Esophagus squamous epithelium (tissue), 4 donors: ENCODE data around the gene PTPA.

ENCODE experiments used
- POLR2A ChIP-seq, 4 donors: fragments of 450-650 bp; IDR thresholded peaks; one replicate each; pipeline ENCODE4 v1.6.1; 2017; ENCODE audit warnings: antibody characterized with exemption in 4 of 4, mild to moderate bottlenecking in 4 of 4, moderate library complexity in 3 of 4
- TF ChIP-seq, protein P1 (sequence below), 6 experiments: fragments of 450-650 bp in 4 of 6; fragments of 200-600 bp in 2 of 6; sonication (generic) in 2 of 6; IDR thresholded peaks; one replicate each; pipeline ENCODE4 v1.5.1; 2016 to 2019; ENCODE audit warnings: antibody characterized with exemption in 6 of 6, mild to moderate bottlenecking in 4 of 6, moderate library complexity in 4 of 6

DNA sequence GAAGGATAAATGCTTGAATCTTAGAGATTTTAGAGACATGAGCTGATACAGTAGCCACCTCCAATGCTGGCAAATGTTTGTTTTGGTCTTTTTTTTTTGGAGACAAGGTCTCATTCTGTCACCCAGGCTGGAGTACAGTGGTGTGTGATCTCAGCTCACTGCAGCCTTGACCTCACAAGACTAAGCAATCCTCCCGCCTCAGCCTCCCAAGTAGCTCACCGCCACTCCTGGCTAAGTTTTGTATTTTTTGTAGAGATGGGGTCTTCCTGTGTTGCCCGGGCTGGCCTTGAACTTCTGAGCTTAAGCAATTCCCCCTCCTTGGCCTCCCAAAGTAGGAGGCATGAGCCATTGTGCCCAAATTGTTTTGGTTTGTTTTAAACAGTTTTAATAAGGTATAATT lies 37.1 kb upstream of the PTPA start:
- TF ChIP-seq, protein P1, sequence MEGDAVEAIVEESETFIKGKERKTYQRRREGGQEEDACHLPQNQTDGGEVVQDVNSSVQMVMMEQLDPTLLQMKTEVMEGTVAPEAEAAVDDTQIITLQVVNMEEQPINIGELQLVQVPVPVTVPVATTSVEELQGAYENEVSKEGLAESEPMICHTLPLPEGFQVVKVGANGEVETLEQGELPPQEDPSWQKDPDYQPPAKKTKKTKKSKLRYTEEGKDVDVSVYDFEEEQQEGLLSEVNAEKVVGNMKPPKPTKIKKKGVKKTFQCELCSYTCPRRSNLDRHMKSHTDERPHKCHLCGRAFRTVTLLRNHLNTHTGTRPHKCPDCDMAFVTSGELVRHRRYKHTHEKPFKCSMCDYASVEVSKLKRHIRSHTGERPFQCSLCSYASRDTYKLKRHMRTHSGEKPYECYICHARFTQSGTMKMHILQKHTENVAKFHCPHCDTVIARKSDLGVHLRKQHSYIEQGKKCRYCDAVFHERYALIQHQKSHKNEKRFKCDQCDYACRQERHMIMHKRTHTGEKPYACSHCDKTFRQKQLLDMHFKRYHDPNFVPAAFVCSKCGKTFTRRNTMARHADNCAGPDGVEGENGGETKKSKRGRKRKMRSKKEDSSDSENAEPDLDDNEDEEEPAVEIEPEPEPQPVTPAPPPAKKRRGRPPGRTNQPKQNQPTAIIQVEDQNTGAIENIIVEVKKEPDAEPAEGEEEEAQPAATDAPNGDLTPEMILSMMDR (IDR thresholded peaks at IDR 0.05): no peak
- no peak for TF ChIP-seq POLR2A (IDR thresholded peaks at IDR 0.05)
